ENCODE data around the gene ARHGAP33. TPM values are rescaled to one million over a fixed set of nuclear protein-coding genes. Genes with fewer than 3 reads are reported as not detected.
"Not testable (repeated sequence)": the region's sequence is repeated elsewhere in the genome, so short reads cannot be mapped to it uniquely, and the experiment has no call there.

The ARHGAP33 gene
- total RNA-seq, 1 experiment from 2014 or later = 39.6 TPM

GRCh38 chr19:35830986-35831385 lies 55.6 kb downstream of the ARHGAP33 start:
- H3K27ac ChIP-seq (ENCODE audit: low read depth, low read length, poor library complexity, severe bottlenecking) = no peak overlapping the region
- H3K27me3 ChIP-seq (replicated peaks; ENCODE audit: insufficient read depth, low read depth, low read length, poor library complexity) = peaks cover 51% of the 10 kb centered on the region
- no TSS peak for BruUV-seq (replicated peaks)
- CTCF ChIA-PET = no interaction called here
- no peak for TF ChIP-seq EZH2 (IDR thresholded peaks at IDR 0.05; ENCODE audit: borderline replicate concordance, low read depth, low read length, poor library complexity, severe bottlenecking)
- TF ChIP-seq, protein P1, sequence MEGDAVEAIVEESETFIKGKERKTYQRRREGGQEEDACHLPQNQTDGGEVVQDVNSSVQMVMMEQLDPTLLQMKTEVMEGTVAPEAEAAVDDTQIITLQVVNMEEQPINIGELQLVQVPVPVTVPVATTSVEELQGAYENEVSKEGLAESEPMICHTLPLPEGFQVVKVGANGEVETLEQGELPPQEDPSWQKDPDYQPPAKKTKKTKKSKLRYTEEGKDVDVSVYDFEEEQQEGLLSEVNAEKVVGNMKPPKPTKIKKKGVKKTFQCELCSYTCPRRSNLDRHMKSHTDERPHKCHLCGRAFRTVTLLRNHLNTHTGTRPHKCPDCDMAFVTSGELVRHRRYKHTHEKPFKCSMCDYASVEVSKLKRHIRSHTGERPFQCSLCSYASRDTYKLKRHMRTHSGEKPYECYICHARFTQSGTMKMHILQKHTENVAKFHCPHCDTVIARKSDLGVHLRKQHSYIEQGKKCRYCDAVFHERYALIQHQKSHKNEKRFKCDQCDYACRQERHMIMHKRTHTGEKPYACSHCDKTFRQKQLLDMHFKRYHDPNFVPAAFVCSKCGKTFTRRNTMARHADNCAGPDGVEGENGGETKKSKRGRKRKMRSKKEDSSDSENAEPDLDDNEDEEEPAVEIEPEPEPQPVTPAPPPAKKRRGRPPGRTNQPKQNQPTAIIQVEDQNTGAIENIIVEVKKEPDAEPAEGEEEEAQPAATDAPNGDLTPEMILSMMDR (conservative IDR thresholded peaks at IDR 0.05; ENCODE audit: low read depth, low read length) = no peak
- POLR2A ChIA-PET (ENCODE audit: low non-redundant PET) = no interaction called here
- no peak for DNase-seq (ENCODE audit: low spot score)
- no peaks in the 10 kb centered on the region for H3K36me3 ChIP-seq (ENCODE audit: insufficient read depth, low read length, poor library complexity, severe bottlenecking)
- H3K4me1 ChIP-seq (ENCODE audit: insufficient read depth, low read length, poor library complexity, severe bottlenecking) = no peaks in the 10 kb centered on the region
- H3K9me3 ChIP-seq (ENCODE audit: low read depth, low read length, poor library complexity, severe bottlenecking) = no peaks in the 10 kb centered on the region
- intact Hi-C loops (cut with micrococcal nuclease; ENCODE audit: unreplicated experiment) = no loop called here
- no peak overlapping the region for H3K4me3 ChIP-seq (ENCODE audit: low read depth, low read length, poor library complexity, severe bottlenecking)

GRCh38 chr19:35832054-35832453 lies 56.7 kb downstream of the ARHGAP33 start:
- no peaks in the 10 kb centered on the region for H3K4me1 ChIP-seq (ENCODE audit: insufficient read depth, low read length, poor library complexity, severe bottlenecking)
- H3K27me3 ChIP-seq (replicated peaks; ENCODE audit: insufficient read depth, low read depth, low read length, poor library complexity) = peaks cover 51% of the 10 kb centered on the region
- H3K36me3 ChIP-seq (ENCODE audit: insufficient read depth, low read length, poor library complexity, severe bottlenecking) = no peaks in the 10 kb centered on the region
- no peak overlapping the region for H3K27ac ChIP-seq (ENCODE audit: low read depth, low read length, poor library complexity, severe bottlenecking)
- intact Hi-C loops (cut with micrococcal nuclease; ENCODE audit: unreplicated experiment) = no loop called here
- POLR2A ChIA-PET (ENCODE audit: low non-redundant PET) = no interaction called here
- no peak for DNase-seq (ENCODE audit: low spot score)
- H3K9me3 ChIP-seq (ENCODE audit: low read depth, low read length, poor library complexity, severe bottlenecking) = no peaks in the 10 kb centered on the region
- BruUV-seq (replicated peaks) = no TSS peak
- no peak overlapping the region for H3K4me3 ChIP-seq (ENCODE audit: low read depth, low read length, poor library complexity, severe bottlenecking)
- TF ChIP-seq, protein P1 (conservative IDR thresholded peaks at IDR 0.05; ENCODE audit: low read depth, low read length) = no peak
- TF ChIP-seq EZH2 (IDR thresholded peaks at IDR 0.05; ENCODE audit: borderline replicate concordance, low read depth, low read length, poor library complexity, severe bottlenecking) = no peak
- CTCF ChIA-PET = no interaction called here

DNA sequence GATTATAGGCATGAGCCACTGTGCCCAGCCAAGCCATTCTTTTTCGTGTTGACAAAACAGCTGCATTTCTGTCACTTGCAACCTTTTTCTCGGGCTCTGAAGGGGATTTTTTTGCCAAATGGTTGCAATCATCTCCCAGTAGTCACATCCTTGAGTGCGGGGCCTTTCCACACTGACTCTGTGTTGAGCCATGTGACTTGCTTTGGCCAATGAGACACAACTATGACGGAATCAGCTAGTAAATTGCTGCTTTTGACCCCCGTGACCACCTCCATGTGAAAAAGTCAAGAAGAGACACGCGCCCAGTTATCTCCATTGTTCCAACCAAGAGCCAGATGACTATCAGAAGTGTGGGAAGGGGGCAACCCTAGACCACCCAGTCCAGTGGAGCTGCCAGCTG lies 58.6 kb downstream of the ARHGAP33 start:
- intact Hi-C loops (cut with micrococcal nuclease; ENCODE audit: unreplicated experiment) = no loop called here
- ChIA-PET POLR2A (ENCODE audit: low non-redundant PET) (no interaction called here), CTCF (no interaction called here)
- H3K4me1 ChIP-seq (ENCODE audit: insufficient read depth, low read length, poor library complexity, severe bottlenecking) = no peaks in the 10 kb centered on the region
- no peak for TF ChIP-seq EZH2 (IDR thresholded peaks at IDR 0.05; ENCODE audit: borderline replicate concordance, low read depth, low read length, poor library complexity, severe bottlenecking)
- TF ChIP-seq, protein P1 (conservative IDR thresholded peaks at IDR 0.05; ENCODE audit: low read depth, low read length) = no peak
- no TSS peak for BruUV-seq (replicated peaks)
- H3K27ac ChIP-seq (ENCODE audit: low read depth, low read length, poor library complexity, severe bottlenecking) = no peak overlapping the region
- H3K4me3 ChIP-seq (ENCODE audit: low read depth, low read length, poor library complexity, severe bottlenecking) = no peak overlapping the region
- H3K36me3 ChIP-seq (ENCODE audit: insufficient read depth, low read length, poor library complexity, severe bottlenecking) = no peaks in the 10 kb centered on the region
- H3K9me3 ChIP-seq (ENCODE audit: low read depth, low read length, poor library complexity, severe bottlenecking) = no peaks in the 10 kb centered on the region
- DNase-seq (ENCODE audit: low spot score) = no peak
- H3K27me3 ChIP-seq (replicated peaks; ENCODE audit: insufficient read depth, low read depth, low read length, poor library complexity) = peaks cover 52% of the 10 kb centered on the region

DNA sequence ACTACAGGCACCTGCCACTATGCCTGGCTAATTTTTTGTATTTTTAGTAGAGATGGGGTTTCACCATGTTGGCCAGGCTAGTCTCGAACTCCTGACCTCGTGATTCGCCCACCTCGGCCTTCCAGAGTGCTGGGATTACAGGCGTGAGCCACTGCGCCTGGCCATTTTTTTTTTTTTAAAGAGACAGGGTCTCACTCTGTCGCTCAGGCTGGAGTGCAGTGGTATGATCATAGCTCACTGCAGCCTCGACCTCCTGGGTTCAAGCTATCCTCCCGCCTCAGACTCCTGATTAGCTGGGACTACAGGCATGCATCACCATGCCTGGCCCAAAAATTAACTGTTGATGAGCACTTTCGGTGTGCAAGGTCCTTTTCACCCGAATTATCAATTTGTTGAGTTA lies 60.7 kb downstream of the ARHGAP33 start:
- peaks cover 49% of the 10 kb centered on the region for H3K27me3 ChIP-seq (replicated peaks; ENCODE audit: insufficient read depth, low read depth, low read length, poor library complexity)
- POLR2A ChIA-PET (ENCODE audit: low non-redundant PET); H3K36me3 ChIP-seq (ENCODE audit: insufficient read depth, low read length, poor library complexity, severe bottlenecking); H3K27ac ChIP-seq (ENCODE audit: low read depth, low read length, poor library complexity, severe bottlenecking); H3K4me1 ChIP-seq (ENCODE audit: insufficient read depth, low read length, poor library complexity, severe bottlenecking); H3K9me3 ChIP-seq (ENCODE audit: low read depth, low read length, poor library complexity, severe bottlenecking); H3K4me3 ChIP-seq (ENCODE audit: low read depth, low read length, poor library complexity, severe bottlenecking); CTCF ChIA-PET; DNase-seq (ENCODE audit: low spot score); intact Hi-C loops (cut with micrococcal nuclease; ENCODE audit: unreplicated experiment); BruUV-seq (replicated peaks): not testable (repeated sequence)

All from A673 (cell line).